GM21360 (cell line): Measurements from ENCODE around the gene CST7.

Experiments used
- ATAC-seq: cut with Tn5 transposase; IDR thresholded peaks from one replicate; pipeline ENCODE4 v1.9.1; 2021; ENCODE audit warnings: mild to moderate bottlenecking, moderate library complexity; ENCODE audit not compliant: unreplicated experiment

Gene CST7

DNA sequence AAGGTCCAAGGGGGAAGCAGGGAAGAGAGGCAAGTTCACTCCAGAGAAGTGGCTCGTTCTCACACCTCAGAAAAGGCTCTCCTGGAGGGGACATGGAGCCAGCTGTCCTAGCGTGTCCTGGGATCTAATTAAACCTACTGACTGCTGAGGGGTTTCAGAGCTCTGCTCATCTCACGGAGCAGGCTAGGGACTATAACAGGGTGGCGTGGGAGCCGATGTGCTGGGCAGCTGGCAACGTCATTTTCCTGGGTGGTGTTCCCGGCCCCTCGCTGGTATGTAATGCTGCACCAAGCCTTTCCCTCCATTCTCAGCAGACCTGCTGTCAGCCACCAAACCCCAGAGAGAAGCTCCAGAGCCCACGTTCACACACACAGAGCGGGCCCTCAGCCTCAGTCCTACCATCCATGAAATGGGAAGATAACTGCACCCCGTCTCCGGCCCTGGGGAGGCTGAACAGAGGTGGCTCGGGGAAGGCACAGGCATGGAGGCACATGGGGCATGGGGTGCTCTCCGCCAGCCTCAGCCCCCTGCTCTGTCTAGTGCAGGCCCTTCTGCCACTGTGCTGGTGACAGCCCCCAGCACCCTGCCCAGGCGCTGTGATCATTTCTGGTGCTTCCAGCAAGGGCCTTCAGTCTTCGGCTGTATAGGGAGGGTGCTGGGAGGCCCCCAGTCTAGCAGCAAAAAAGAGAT lies 1.9 kb downstream of the CST7 start:
- no peak for ATAC-seq

DNA sequence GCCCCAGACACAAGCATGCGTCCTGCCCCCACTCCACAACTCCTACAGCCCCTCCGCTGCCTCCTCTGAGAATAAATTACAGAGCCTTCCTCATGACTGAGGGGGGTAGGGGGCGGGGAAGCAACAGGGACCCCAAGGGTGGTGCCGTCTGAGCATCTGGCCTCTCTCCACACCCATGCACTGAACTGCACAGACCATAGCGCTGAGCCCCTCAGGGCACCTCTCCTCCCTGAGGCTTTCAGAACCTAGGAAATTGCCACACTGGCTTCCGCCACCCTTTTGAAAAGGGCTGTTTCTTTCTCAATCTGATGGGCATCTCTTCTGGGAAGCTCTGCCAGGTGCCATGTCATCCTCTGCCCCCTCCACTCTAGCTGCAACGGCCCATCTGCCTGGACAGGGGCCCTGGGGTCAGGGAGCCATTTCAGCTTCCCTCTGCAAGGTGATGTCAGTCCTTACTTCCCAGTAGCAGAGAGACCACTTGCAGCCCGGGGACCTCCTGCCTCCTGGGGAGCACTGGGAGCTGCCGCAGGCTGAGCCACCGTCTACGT lies 2.5 kb downstream of the CST7 start:
- ATAC-seq = no peak

DNA sequence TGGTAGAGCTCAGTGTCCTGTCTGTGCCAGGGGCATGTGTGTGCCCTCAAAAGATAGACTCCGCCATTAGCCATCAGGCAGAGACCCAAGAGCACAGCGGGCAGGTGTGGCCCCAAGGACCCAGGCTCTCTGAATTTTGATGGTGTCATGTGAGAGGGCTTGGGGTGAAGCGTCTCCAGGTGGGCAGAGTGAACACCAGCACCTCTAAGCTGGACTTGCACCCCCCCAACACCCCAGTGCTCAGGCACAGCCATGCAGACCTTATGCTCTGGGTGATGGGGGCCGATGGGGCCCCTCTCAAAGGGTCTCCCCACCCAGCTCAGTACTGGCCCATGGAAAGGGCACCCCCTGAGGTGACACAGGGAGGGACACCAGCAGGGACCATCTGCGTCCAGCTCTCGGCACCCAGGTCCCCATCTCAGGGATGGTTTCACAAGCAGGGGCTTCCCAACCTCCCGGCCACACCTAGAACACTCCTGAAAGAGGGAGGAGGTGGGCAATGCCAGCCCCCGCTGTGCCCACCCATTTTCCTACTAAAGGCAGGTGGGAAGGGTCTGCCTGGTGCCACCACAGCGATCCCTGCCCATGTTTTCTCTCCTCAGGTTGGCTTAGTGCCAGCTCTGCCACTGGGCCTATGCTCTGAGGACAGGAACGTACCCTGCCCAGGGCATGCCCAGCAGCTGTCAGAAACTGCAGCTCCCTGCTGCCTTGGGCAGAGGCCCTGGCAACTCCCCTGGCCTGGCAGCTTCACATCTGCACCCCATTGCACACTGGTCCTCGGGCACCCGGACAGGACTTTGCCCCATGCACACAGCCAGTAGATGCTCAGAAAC lies 3.5 kb downstream of the CST7 start:
- ATAC-seq = no peak

DNA sequence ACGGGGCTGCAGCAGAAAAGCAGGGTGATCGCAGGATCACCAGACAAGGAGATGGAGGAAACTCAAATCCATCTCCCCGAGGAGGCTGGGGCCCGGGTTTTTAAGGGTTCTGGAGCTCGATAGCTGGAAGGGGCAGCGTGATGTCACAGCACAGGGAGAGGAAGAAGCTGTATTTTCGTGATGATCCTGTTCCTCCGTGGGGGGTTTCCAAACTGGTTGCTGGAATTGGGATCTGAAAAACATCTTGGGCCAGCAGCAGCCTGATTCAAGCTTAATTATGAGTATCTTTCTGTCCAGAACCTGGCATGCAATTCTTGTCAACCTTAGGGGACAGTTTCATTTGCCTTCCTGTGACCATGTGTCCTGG lies 4.1 kb downstream of the CST7 start:
- ATAC-seq = no peak

DNA sequence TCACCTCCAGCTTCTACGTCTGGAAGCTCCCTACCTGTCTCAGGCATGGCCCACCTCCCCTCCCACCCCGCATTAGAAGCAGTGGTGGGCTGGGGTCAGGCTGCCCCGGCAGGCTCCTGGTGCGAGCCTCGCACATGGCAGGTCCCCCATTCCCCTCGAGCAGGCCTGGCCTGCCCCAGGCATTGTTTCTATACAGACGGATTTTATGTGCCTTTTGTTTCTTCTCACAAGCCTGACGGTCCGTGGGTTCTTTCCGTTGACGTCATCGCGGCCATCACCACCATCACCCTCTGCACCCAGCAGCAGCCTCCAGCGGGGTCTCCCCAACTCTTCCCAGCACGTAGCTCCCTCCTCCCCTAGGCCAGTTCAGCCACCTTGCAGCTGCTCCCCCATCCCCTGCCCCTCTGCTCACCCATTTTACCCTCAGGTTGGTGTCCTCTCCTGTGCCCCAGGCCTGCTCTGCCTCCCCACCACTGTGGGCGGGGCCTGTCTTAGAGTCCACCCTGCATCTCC lies 4.6 kb downstream of the CST7 start:
- no peak for ATAC-seq

DNA sequence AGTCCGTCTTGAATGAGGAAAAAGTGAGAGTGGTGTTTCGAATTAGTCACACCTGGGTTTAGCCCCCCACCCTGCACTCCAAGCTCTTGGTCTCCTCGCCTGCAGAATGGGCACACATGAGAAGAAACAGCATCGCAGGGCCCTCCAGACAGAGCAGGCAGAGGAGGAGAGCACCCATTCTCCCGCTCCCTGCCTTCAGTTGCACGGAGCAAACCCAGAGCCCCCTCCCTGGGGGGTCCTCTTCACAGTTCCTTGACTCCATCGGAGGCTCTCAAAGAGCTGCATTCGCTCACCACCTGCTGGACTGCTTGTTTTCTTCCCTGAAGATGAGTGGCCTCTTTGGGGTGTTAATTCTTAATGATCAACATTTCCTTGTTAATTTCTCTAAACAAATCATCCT lies 5.1 kb downstream of the CST7 start:
- ATAC-seq = no peak

DNA sequence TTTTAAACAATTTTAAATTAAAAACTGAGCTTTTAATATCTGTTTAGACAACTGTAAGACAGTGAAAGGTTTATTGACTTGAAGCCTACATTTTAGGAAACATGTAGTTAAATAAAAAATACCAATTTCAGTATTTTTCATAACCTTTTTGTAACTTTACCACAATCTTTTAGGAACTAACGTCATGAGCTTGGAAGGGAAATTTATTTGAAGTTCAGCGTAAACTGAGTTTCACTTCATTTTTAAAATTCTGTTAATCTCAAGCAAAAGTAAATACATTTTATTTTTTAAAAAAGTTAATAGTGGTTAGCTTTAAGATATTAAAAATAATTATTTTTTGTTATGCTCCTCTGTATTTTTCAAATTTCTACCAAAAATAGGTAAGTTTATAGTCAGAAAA lies 5.5 kb downstream of the CST7 start:
- ATAC-seq = no peak

DNA sequence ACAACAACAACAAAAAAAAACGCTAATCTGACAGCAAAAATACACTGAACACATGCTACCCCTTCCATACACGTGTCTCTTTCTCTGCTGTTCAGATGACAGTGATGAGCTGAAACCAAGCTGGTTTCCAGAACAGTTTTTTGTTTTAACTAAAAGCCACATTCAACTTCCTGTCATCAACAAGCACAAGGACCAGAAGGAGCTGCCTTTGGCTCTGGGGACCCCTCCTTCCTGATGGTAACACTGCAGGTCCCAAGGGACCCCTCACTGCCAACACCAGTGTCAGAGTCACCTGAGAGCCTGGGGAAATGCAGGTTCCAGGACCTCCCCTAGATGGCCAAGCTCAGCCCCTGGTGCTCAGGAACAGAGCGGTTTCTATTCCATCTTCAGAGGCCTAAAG lies 6.0 kb downstream of the CST7 start:
- ATAC-seq = peak; percentile 69

DNA sequence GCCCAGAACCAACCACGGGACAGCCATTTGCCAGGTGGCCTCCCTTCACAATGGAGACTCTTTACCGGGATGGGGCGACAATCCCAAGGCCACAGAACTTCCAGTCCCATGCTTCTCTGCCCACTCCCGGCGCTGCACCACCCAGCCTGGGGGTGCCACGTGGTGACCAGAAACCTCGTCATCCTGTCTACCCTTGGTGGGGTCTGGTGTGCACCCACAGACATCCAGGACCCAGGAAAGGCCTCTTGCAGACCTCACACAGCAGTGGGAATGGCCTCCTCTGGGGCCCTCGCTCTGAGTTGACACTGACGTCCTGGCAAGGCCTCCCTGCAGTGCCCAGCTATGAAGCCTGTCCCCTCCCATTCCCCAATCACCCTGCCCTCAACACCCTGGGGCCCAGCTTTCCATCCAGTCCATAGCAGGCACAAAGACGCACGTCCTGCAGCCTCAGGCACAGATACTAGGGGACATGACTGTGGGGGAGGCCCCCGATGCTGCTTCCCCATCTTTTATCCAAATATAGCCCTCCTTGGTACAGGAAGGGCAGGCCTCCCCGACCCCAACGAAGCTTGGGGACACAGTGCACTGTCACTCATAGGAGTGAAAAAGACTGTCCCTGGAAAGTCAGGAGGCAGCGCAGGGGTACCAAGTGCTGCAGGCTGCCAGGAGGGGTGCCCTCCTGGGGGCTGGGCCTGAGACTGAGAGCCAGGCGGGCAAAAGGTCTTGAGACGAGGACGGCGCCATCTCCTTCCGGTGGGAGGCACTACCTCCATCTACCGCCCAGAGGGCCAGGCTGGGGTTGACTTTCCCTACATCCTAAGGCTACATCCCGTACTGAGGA lies 7.2 kb downstream of the CST7 start:
- ATAC-seq = no peak

DNA sequence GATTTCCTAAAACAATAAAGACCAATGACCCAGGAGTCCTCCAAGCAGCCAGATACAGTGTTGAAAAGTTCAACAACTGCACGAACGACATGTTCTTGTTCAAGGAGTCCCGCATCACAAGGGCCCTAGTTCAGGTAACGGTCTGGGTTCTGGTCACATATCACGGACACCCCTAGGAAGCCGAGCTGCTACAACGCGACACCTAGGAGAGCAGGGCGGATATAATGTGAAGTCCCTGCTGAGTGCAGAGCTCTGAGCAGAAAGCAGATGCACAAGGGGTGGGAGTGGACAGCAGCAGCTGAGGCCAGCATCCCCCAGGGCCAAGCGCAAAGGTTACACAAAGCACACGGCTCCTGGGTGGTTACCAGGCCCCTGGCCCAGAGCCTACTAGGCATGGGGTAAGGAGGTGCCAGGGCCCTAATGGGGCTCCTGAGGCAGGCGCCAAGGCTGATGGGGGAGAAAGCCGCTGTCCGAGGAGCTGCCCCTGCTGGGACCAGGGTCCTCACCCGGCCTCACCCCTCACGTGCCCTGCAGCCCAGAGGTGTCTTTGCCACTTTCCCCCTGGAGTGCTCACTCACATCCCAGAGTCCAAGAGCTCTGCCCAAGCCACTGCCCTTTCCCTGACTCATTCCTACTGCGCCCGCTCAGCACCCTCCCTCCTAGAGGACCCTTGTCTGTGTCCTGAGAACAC lies 8.4 kb downstream of the CST7 start:
- no peak for ATAC-seq

DNA sequence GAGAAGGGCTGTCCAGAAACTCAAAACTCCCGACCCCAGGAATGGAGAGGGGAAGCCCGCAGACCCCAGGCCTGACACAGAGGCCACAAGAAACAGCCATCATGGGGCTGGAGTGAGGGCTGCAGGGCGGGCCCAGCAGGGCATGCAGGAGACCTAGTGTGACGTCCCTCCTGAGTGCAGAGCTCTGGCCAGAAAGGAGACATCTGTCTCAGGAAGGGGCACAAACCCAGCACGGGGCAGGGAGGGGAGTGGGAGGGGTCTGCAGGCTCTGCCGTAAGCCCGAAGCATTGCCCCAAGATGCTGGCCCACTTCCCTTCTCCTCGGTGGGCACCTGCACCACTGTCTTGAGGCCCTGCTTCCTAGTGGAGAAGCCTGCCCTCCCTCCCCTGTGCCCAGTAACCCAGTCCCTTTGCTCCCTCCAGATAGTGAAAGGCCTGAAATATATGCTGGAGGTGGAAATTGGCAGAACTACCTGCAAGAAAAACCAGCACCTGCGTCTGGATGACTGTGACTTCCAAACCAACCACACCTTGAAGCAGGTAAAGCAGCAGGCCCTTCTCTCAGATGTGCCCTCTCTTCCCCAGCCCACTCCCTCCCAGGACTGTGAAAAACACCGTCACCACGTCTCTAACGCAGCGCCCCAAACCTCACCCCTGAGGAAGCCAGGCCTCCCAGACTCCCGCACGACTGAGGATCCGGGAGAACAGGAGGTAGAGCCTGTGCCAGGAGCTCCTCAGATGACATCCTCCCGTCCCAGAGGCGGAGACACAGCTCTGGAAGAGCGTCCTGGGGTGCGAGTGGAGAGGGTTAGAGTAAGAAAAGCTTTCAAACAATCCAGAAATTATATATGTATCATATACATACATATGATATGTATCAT lies 9.7 kb downstream of the CST7 start:
- no peak for ATAC-seq

DNA sequence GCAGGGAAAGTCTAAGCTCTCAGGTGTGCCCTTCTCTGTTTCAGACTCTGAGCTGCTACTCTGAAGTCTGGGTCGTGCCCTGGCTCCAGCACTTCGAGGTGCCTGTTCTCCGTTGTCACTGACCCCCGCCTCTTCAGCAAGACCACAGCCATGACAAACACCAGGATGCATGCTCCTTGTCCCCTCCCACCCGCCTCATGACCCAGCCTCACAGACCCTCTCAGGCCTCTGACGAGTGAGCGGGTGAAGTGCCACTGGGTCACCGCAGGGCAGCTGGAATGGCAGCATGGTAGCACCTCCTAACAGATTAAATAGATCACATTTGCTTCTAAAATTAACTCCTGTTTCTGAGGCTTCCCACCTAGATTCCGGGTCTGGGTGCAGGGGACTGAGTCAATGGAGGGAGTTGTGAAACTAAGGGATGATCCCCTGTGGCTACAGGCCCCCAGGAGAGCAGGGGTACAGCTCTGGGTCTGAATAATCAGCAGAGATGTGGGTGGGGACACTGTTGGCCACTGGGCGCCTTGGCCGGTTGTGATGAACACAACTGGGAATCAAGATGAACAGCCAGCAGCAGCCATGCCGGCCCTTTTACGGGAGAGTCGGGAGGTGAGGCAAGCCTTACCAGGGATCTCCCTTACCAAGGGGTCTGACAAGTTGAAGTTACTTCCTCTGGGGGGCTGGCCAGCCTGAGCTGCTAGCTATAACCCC lies 10.7 kb downstream of the CST7 start:
- no peak for ATAC-seq

DNA sequence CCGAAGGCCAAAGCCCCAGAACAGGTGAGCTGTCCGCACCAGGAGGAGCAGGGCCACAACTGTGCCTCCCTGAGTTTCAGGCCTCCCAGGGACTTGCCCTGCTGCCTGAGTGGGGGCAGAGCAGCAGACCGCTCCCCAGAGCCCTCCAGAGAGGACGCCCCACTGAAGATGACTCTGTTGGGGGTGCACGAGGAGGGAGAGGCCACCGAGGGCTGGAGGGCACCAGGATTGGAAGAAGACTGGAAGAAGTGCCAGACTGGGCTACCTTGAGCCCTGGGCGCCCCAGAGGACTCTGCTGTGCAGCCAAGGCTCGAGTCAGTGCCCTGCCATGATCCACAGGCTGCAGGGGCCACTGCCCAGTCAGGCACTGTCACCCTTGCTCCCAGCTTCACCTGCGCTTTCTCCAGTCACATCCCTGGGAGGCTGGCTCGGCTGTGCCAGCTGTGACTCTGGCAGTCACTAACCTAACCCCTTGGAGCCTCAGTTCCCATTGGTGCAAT lies 11.3 kb downstream of the CST7 start:
- ATAC-seq = no peak

DNA sequence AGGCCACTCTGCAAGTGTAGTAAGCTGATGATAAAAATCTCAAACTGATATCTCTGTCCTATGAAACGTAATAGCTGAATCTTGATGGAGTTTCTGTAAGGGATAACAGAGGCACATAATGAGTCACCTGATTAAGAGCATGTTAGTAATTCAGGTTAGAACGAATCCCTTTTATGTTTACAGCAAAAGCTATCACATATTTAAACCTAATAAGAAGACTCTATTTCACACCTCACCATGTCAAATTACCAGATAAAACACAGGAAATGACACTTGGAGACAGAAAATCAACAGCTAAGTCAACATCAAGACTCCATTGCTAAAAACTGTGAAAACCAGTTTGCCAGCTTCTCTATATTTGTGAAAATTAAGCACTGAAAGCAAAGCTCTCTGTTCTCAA lies 11.8 kb downstream of the CST7 start:
- no peak for ATAC-seq

DNA sequence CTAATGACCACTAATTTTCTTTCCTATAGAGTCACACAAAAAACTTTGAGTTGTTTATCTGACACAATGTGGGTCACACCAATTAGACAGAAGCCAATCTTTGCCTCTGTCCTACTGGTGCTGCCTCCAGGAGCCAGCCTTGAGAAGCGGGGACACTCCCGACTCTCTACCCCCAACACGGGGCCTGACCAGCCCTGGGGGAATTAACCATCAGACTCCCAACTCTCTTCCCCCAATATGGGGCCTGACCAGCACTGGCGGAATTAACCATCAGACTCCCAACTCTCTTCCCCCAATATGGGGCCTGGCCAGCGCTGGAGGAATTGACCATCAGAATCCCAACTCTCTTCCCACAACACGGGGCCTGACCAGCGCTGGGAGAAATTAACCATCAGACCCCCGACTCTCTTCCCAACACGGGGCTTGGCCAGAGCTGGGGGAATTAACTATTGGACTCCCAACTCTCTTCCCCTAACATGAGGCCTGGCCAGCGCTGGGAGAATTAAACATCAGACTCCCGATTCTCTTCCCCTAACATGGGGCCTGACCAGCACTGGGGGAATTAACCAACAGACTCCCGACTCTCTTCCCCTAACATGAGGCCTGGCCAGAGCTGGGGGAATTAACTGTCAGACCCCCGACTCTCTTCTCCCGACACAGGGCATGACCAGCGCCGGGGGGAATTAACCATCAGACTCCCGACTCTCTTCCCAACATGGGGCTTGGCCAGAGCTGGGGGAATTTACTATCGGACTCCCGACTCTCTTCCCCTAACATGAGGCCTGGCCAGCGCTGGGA lies 12.5 kb downstream of the CST7 start:
- ATAC-seq = no peak

DNA sequence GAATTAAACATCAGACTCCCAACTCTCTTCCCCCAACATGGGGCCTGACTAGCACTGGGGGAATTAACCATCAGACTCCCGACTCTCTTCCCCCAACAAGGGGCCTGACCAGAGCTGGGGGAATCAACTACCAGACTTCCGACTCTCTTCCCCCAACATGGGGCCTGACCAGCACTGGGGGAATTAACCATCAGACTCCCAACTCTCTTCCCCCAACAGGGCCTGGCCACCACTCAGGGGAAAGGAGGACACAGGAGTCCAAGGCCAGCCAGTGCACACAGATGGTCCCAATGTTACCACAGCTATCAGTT lies 13.1 kb downstream of the CST7 start:
- no peak for ATAC-seq

DNA sequence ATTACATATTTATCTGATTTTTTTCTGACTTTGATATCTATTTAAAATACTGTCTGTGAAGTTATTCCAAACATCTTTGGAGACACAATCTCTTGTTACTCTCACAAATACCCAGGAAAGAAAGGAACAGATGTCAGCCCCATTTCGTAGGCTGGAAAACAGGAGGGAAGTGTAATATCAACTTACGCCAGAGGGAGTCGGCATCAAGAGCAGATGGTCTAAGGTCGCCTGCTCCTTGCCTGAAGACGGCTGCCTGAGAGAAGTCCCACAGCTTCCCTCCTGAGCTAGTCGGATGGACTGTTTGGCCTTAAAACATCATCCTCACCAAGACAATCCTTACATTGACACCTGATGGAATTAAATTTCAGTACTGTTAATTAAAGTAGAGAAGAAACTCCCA lies 13.4 kb downstream of the CST7 start:
- ATAC-seq = no peak
